Activated CD4-positive, alpha-beta T cell treated with anti-CD3 and anti-CD28 coated beads for 36 hours (primary cell): ENCODE results near the gene DIS3L. TPM values are rescaled to one million over a fixed set of nuclear protein-coding genes. Genes with fewer than 3 reads are reported as not detected.
"Not testable (repeated sequence)": the region's sequence is repeated elsewhere in the genome, so short reads cannot be mapped to it uniquely, and the experiment has no call there.

Source experiments
- ATAC-seq: fragments of 200-7000 bp; cut with Tn5 transposase; one replicate; pipeline ENCODE4 v1.10.0; 2021; ENCODE audit warnings: mild to moderate bottlenecking, moderate library complexity
- CTCF ChIA-PET: fragments of 350-600 bp; sonication (Branson Sonifier 250); formaldehyde crosslinking; loops from one replicate; lab custom pipeline; 2021; ENCODE audit warnings: antibody characterized with exemption; lab: Charles Lee
- POLR2A ChIA-PET: fragments of 350-600 bp; sonication (Branson Sonifier 250); formaldehyde crosslinking; loops from one replicate; lab custom pipeline; 2021; ENCODE audit warnings: antibody characterized with exemption, inconsistent platforms; lab: Charles Lee
- DNase-seq: peaks from one replicate; pipeline ENCODE4 v3.0.0-alpha.2; 2020
- H3K27ac Mint-ChIP-seq: one replicate; pipeline ENCODE4 v1.8.0; 2021; ENCODE audit warnings: mixed read lengths
- H3K27me3 Mint-ChIP-seq: one replicate; pipeline ENCODE4 v1.8.0; 2021; ENCODE audit warnings: mixed read lengths
- H3K36me3 Mint-ChIP-seq: one replicate; pipeline ENCODE4 v1.8.0; 2021; ENCODE audit warnings: low read depth, mixed read lengths
- H3K4me1 Mint-ChIP-seq: one replicate; pipeline ENCODE4 v1.8.0; 2021; ENCODE audit warnings: mixed read lengths
- H3K4me3 Mint-ChIP-seq: one replicate; pipeline ENCODE4 v1.8.0; 2021; ENCODE audit warnings: mild to moderate bottlenecking, moderate library complexity, mixed read lengths
- H3K9me3 Mint-ChIP-seq: one replicate; pipeline ENCODE4 v1.8.0; 2021; ENCODE audit warnings: low read depth, mixed read lengths
- intact Hi-C, 2 experiments: fragments of 100-400 bp; cut with DNase I in 1 of 2; cut with micrococcal nuclease in 1 of 2; formaldehyde crosslinking; loops; one replicate each; pipeline versions ENCODE4 v1.14.2 to v1.15.1; 2022 to 2024; cut with DNase I, micrococcal nuclease
- total RNA-seq, 2 experiments: library from RNA; stranded (reverse); gene quantifications; one replicate each; pipeline ENCODE4 v1.2.3, GENCODE V29; 2021

DIS3L gene
- total RNA-seq, 2 experiments from 2014 or later, result 24.6 to 25.9 TPM

GRCh38 chr15:66254089-66254950, 39.0 kb upstream of the DIS3L start:
- H3K27me3 Mint-ChIP-seq, result peaks cover 59% of the 10 kb centered on the region
- no peak for DNase-seq
- POLR2A ChIA-PET, result no interaction called here
- intact Hi-C loops, result loop anchor here in 1 of 2 experiments (5.0 kb wide), 1 partner anchor 38 kb away; the partner anchor contains the start of gene DIS3L
- CTCF ChIA-PET, result interaction anchor here (1.1 kb wide), 1 partner anchor 33 kb away, joined by 3 read pairs; no protein-coding TSS in a partner anchor
- H3K27ac Mint-ChIP-seq, result no peak overlapping the region
- peaks cover 6% of the 10 kb centered on the region for H3K4me1 Mint-ChIP-seq
- no peaks in the 10 kb centered on the region for H3K36me3 Mint-ChIP-seq
- no peak for ATAC-seq
- peak overlapping the region; percentile 59 for H3K4me3 Mint-ChIP-seq
- H3K9me3 Mint-ChIP-seq, result no peaks in the 10 kb centered on the region

GRCh38 chr15:66254951-66255676, 38.3 kb upstream of the DIS3L start:
- ChIA-PET CTCF (interaction anchor here (0.5 kb wide), 1 partner anchor 706 kb away, joined by 6 read pairs; no protein-coding TSS in a partner anchor), POLR2A (interaction anchor here (0.5 kb wide), 1 partner anchor 934 kb away, joined by 3 read pairs; no protein-coding TSS in a partner anchor)
- peaks cover 6% of the 10 kb centered on the region for H3K4me1 Mint-ChIP-seq
- no peak overlapping the region for H3K4me3 Mint-ChIP-seq
- H3K36me3 Mint-ChIP-seq, result no peaks in the 10 kb centered on the region
- no peak overlapping the region for H3K27ac Mint-ChIP-seq
- H3K27me3 Mint-ChIP-seq, result peaks cover 56% of the 10 kb centered on the region
- no peaks in the 10 kb centered on the region for H3K9me3 Mint-ChIP-seq
- ATAC-seq (no peak), DNase-seq (no peak)
- intact Hi-C loops, result loop anchor here in 1 of 2 experiments (5.0 kb wide), 1 partner anchor 37 kb away; the partner anchor contains the start of gene DIS3L

- DNase-seq, result no peak
- Mint-ChIP-seq H3K27ac (no peak overlapping the region), H3K9me3 (no peaks in the 10 kb centered on the region), H3K4me1 (peaks cover 6% of the 10 kb centered on the region), H3K4me3 (no peak overlapping the region), H3K36me3 (no peaks in the 10 kb centered on the region), H3K27me3 (peaks cover 42% of the 10 kb centered on the region)
- ATAC-seq, result no peak
- intact Hi-C loops, result no loop called here
- CTCF ChIA-PET, result interaction anchor here (0.7 kb wide), 2 partner anchors 70 to 278 kb away, joined by 3 read pairs; no protein-coding TSS in a partner anchor
- POLR2A ChIA-PET, result no interaction called here
Observed at GRCh38 chr15:66256692-66257091, 36.7 kb upstream of the DIS3L start.

- no peak overlapping the region for H3K4me3 Mint-ChIP-seq
- peaks cover 22% of the 10 kb centered on the region for H3K27me3 Mint-ChIP-seq
- peaks cover 4% of the 10 kb centered on the region for H3K36me3 Mint-ChIP-seq
- DNase-seq (no peak), ATAC-seq (no peak)
- ChIA-PET POLR2A (no interaction called here), CTCF (no interaction called here)
- intact Hi-C loops, result no loop called here
- no peak overlapping the region for H3K27ac Mint-ChIP-seq
- H3K4me1 Mint-ChIP-seq, result no peaks in the 10 kb centered on the region
- H3K9me3 Mint-ChIP-seq, result peaks cover 6% of the 10 kb centered on the region
Observed at GRCh38 chr15:66261056-66261455, 32.3 kb upstream of the DIS3L start.

- POLR2A ChIA-PET, ATAC-seq, H3K4me1 Mint-ChIP-seq, H3K27ac Mint-ChIP-seq, CTCF ChIA-PET, DNase-seq, H3K4me3 Mint-ChIP-seq, intact Hi-C loops, H3K9me3 Mint-ChIP-seq, H3K36me3 Mint-ChIP-seq: not testable (repeated sequence)
- H3K27me3 Mint-ChIP-seq, result peaks cover 10% of the 10 kb centered on the region
Observed at GRCh38 chr15:66262837-66263236, 30.5 kb upstream of the DIS3L start.

- Mint-ChIP-seq H3K4me3 (no peak overlapping the region), H3K27me3 (peaks cover 9% of the 10 kb centered on the region), H3K9me3 (peaks cover 6% of the 10 kb centered on the region), H3K4me1 (no peaks in the 10 kb centered on the region), H3K36me3 (peaks cover 4% of the 10 kb centered on the region), H3K27ac (no peak overlapping the region)
- DNase-seq (no peak), ATAC-seq (no peak)
- intact Hi-C loops, result no loop called here
- CTCF ChIA-PET, result interaction anchor here (1.1 kb wide), 1 partner anchor 26 kb away, joined by 3 read pairs; no protein-coding TSS in a partner anchor
- POLR2A ChIA-PET, result interaction anchor here (1.1 kb wide), 1 partner anchor 14 kb away, joined by 3 read pairs; no protein-coding TSS in a partner anchor
Observed at GRCh38 chr15:66264859-66265513, 28.4 kb upstream of the DIS3L start.

GRCh38 chr15:66269326-66270090, 23.9 kb upstream of the DIS3L start:
- POLR2A ChIA-PET, result no interaction called here
- Mint-ChIP-seq H3K4me1 (peaks cover 8% of the 10 kb centered on the region), H3K27ac (no peak overlapping the region), H3K9me3 (no peaks in the 10 kb centered on the region), H3K36me3 (no peaks in the 10 kb centered on the region), H3K4me3 (no peak overlapping the region), H3K27me3 (no peaks in the 10 kb centered on the region)
- intact Hi-C loops, result no loop called here
- ATAC-seq, result peak; percentile 55
- DNase-seq, result no peak
- CTCF ChIA-PET, result interaction anchor here (0.6 kb wide), 1 partner anchor 567 kb away, joined by 3 read pairs; no protein-coding TSS in a partner anchor

- CTCF ChIA-PET, result no interaction called here
- Mint-ChIP-seq H3K4me1 (peaks cover 8% of the 10 kb centered on the region), H3K4me3 (no peak overlapping the region), H3K36me3 (no peaks in the 10 kb centered on the region), H3K9me3 (no peaks in the 10 kb centered on the region), H3K27ac (no peak overlapping the region), H3K27me3 (no peaks in the 10 kb centered on the region)
- ATAC-seq (no peak), DNase-seq (no peak)
- intact Hi-C loops, result no loop called here
- POLR2A ChIA-PET, result no interaction called here
Observed at GRCh38 chr15:66270932-66271331, 22.4 kb upstream of the DIS3L start.

GRCh38 chr15:66275352-66275751, 18.0 kb upstream of the DIS3L start:
- POLR2A ChIA-PET, result no interaction called here
- intact Hi-C loops, result no loop called here
- Mint-ChIP-seq H3K4me3 (no peak overlapping the region), H3K27me3 (no peaks in the 10 kb centered on the region), H3K36me3 (no peaks in the 10 kb centered on the region), H3K27ac (no peak overlapping the region), H3K4me1 (peaks cover 8% of the 10 kb centered on the region), H3K9me3 (no peaks in the 10 kb centered on the region)
- DNase-seq (no peak), ATAC-seq (no peak)
- CTCF ChIA-PET, result interaction anchor here (0.9 kb wide), 1 partner anchor 155 kb away, joined by 3 read pairs; no protein-coding TSS in a partner anchor

- H3K4me3 Mint-ChIP-seq, result no peak overlapping the region
- no peaks in the 10 kb centered on the region for H3K27me3 Mint-ChIP-seq
- H3K9me3 Mint-ChIP-seq, result no peaks in the 10 kb centered on the region
- DNase-seq (no peak), ATAC-seq (no peak)
- POLR2A ChIA-PET, result no interaction called here
- no peak overlapping the region for H3K27ac Mint-ChIP-seq
- CTCF ChIA-PET, result interaction anchor here (0.7 kb wide), 1 partner anchor 294 kb away, joined by 3 read pairs; no protein-coding TSS in a partner anchor
- no peaks in the 10 kb centered on the region for H3K36me3 Mint-ChIP-seq
- H3K4me1 Mint-ChIP-seq, result peaks cover 2% of the 10 kb centered on the region
- intact Hi-C loops, result no loop called here
Observed at GRCh38 chr15:66276546-66276945, 16.8 kb upstream of the DIS3L start.
